ENCODE measurements around the gene ARMC8. TPM values are rescaled to one million over a fixed set of nuclear protein-coding genes. Genes with fewer than 3 reads are reported as not detected.
A peak's percentile ranks its signal among the peaks of the same experiment; 100 is the strongest.

Gene ARMC8
- total RNA-seq, 1 donor from 2014 or later, result 33.2 TPM

DNA sequence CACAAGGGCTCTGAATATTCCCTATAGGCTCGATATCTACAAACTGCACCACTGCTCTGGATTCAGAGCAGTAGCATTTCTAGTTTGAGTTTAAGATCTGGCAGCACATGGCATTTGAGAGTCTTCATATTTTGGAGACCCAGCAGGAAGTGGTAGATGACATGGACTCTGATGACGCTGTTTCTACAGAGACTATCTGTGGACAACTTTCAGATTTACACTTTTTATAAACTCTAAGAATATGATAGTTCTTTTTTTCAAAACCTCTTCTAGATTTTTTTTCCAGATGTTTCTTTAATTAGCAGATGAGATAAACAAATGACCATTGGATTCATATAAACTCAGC lies 35.8 kb downstream of the ARMC8 start:
- peaks cover 28% of the 10 kb centered on the region for H3K4me1 Mint-ChIP-seq (ENCODE audit: low read depth, unreplicated experiment)

DNA sequence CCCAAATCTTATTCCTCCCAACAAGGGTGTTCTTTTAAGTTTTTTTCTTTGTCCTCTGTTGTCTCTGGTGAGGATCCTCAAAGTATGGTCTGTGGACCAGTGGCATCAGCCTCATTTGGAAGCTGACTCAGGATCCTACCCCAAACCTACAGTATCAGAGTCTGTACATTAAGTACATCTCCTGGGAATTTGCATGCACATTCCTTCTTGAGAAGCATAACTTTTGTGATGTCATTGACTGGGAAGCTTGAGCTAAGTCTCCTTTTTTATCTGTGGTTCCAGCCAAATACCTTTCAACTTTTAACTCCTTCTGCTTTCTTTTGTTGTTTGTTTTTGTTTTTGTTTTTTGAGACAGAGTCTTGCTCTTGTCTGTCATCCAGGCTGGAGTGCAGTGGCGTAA lies 40.5 kb downstream of the ARMC8 start:
- TF ChIP-seq, protein P1, sequence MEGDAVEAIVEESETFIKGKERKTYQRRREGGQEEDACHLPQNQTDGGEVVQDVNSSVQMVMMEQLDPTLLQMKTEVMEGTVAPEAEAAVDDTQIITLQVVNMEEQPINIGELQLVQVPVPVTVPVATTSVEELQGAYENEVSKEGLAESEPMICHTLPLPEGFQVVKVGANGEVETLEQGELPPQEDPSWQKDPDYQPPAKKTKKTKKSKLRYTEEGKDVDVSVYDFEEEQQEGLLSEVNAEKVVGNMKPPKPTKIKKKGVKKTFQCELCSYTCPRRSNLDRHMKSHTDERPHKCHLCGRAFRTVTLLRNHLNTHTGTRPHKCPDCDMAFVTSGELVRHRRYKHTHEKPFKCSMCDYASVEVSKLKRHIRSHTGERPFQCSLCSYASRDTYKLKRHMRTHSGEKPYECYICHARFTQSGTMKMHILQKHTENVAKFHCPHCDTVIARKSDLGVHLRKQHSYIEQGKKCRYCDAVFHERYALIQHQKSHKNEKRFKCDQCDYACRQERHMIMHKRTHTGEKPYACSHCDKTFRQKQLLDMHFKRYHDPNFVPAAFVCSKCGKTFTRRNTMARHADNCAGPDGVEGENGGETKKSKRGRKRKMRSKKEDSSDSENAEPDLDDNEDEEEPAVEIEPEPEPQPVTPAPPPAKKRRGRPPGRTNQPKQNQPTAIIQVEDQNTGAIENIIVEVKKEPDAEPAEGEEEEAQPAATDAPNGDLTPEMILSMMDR (IDR thresholded peaks at IDR 0.05; ENCODE audit: insufficient read depth, low read depth, low read length), result no peak
- no peak for TF ChIP-seq EZH2 (IDR thresholded peaks at IDR 0.05; ENCODE audit: insufficient read depth, low read length)
- Histone ChIP-seq H2AFZ (ENCODE audit: low read depth, low read length) (no peak overlapping the region), H3K79me2 (ENCODE audit: insufficient read depth, low read length) (no peaks in the 10 kb centered on the region), H3K4me2 (ENCODE audit: low read length) (peak overlapping the region; percentile 17), H3K27me3 (ENCODE audit: insufficient read depth, low read length) (no peaks in the 10 kb centered on the region), H3K9ac (ENCODE audit: low read length) (peak overlapping the region; percentile 25), H3K36me3 (ENCODE audit: insufficient read depth, low read length) (peaks cover 17% of the 10 kb centered on the region), H3K4me3 (ENCODE audit: insufficient read depth, low read depth, low read length) (no peak overlapping the region), H3K9me3 (ENCODE audit: insufficient read depth, low read depth, low read length) (no peaks in the 10 kb centered on the region), H3K27ac (ENCODE audit: low read depth, low read length) (peak overlapping the region; percentile 51), H4K20me1 (ENCODE audit: insufficient read depth, low read length) (no peaks in the 10 kb centered on the region), H3K4me1 (ENCODE audit: insufficient read depth, low read length) (peaks cover 12% of the 10 kb centered on the region)
- Mint-ChIP-seq H3K36me3 (ENCODE audit: low read depth, unreplicated experiment) (peaks cover 35% of the 10 kb centered on the region), H3K4me1 (ENCODE audit: low read depth, unreplicated experiment) (peaks cover 26% of the 10 kb centered on the region), H3K27me3 (ENCODE audit: low read depth, unreplicated experiment) (no peaks in the 10 kb centered on the region), H3K4me3 (ENCODE audit: unreplicated experiment) (no peak overlapping the region), H3K27ac (ENCODE audit: unreplicated experiment) (peak overlapping the region; percentile 96), H3K9me3 (ENCODE audit: unreplicated experiment) (no peaks in the 10 kb centered on the region)
- FAIRE-seq (no peak), DNase-seq (ENCODE audit: low read depth) (peak; percentile 69)

More for the DNA sequence above, 35.8 kb downstream of the ARMC8 start:
- FAIRE-seq (no peak), DNase-seq (ENCODE audit: low read depth) (no peak)
- Histone ChIP-seq H4K20me1 (ENCODE audit: insufficient read depth, low read length) (peaks cover 28% of the 10 kb centered on the region), H3K4me1 (ENCODE audit: insufficient read depth, low read length) (peaks cover 6% of the 10 kb centered on the region), H3K79me2 (ENCODE audit: insufficient read depth, low read length) (peaks cover 27% of the 10 kb centered on the region), H3K4me2 (ENCODE audit: low read length) (no peak overlapping the region), H3K4me3 (ENCODE audit: insufficient read depth, low read depth, low read length) (no peak overlapping the region), H3K27ac (ENCODE audit: low read depth, low read length) (no peak overlapping the region), H3K9ac (ENCODE audit: low read length) (no peak overlapping the region), H2AFZ (ENCODE audit: low read depth, low read length) (no peak overlapping the region), H3K9me3 (ENCODE audit: insufficient read depth, low read depth, low read length) (no peaks in the 10 kb centered on the region), H3K27me3 (ENCODE audit: insufficient read depth, low read length) (no peaks in the 10 kb centered on the region), H3K36me3 (ENCODE audit: insufficient read depth, low read length) (peaks cover 15% of the 10 kb centered on the region)
- TF ChIP-seq EZH2 (IDR thresholded peaks at IDR 0.05; ENCODE audit: insufficient read depth, low read length), result no peak
- TF ChIP-seq, protein P1 (IDR thresholded peaks at IDR 0.05; ENCODE audit: insufficient read depth, low read depth, low read length), result no peak
- H3K36me3 Mint-ChIP-seq (ENCODE audit: low read depth, unreplicated experiment), result peaks cover 25% of the 10 kb centered on the region
- H3K9me3 Mint-ChIP-seq (ENCODE audit: unreplicated experiment), result no peaks in the 10 kb centered on the region
- no peak overlapping the region for H3K27ac Mint-ChIP-seq (ENCODE audit: unreplicated experiment)
- H3K4me3 Mint-ChIP-seq (ENCODE audit: unreplicated experiment), result no peak overlapping the region
- no peaks in the 10 kb centered on the region for H3K27me3 Mint-ChIP-seq (ENCODE audit: low read depth, unreplicated experiment)

DNA sequence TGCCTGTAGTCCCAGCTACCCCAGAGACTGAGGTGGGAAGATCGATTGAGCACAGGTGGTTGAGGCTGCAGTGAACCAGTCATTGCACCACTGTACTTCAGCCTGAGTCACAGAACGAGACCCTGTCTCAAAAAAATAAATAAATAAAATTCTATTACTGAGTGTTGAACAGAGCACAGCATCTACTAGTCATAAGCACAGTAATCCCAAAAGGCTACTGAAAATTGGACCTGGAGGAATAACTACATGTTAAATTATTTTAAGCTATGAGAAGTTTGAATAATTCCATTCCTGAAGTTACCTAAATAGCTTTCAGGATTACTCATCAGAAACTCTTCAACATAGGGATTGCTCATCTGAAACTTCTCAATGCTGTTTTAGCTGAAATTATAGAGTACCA lies 43.4 kb downstream of the ARMC8 start:
- peaks cover 19% of the 10 kb centered on the region for H3K36me3 Mint-ChIP-seq (ENCODE audit: low read depth, unreplicated experiment)
- DNase-seq (ENCODE audit: low read depth) (peak; percentile 50), FAIRE-seq (no peak)
- Histone ChIP-seq H2AFZ (ENCODE audit: low read depth, low read length) (no peak overlapping the region), H3K4me3 (ENCODE audit: insufficient read depth, low read depth, low read length) (no peak overlapping the region), H3K9ac (ENCODE audit: low read length) (no peak overlapping the region), H3K27ac (ENCODE audit: low read depth, low read length) (no peak overlapping the region), H3K79me2 (ENCODE audit: insufficient read depth, low read length) (no peaks in the 10 kb centered on the region), H3K36me3 (ENCODE audit: insufficient read depth, low read length) (peaks cover 9% of the 10 kb centered on the region), H3K4me2 (ENCODE audit: low read length) (no peak overlapping the region), H3K4me1 (ENCODE audit: insufficient read depth, low read length) (peaks cover 23% of the 10 kb centered on the region), H3K9me3 (ENCODE audit: insufficient read depth, low read depth, low read length) (no peaks in the 10 kb centered on the region), H3K27me3 (ENCODE audit: insufficient read depth, low read length) (no peaks in the 10 kb centered on the region), H4K20me1 (ENCODE audit: insufficient read depth, low read length) (peaks cover 8% of the 10 kb centered on the region)
- TF ChIP-seq, protein P1 (IDR thresholded peaks at IDR 0.05; ENCODE audit: insufficient read depth, low read depth, low read length), result no peak
- TF ChIP-seq EZH2 (IDR thresholded peaks at IDR 0.05; ENCODE audit: insufficient read depth, low read length), result no peak
- peaks cover 30% of the 10 kb centered on the region for H3K4me1 Mint-ChIP-seq (ENCODE audit: low read depth, unreplicated experiment)
- H3K27ac Mint-ChIP-seq (ENCODE audit: unreplicated experiment), result peak overlapping the region; percentile 77
- no peaks in the 10 kb centered on the region for H3K27me3 Mint-ChIP-seq (ENCODE audit: low read depth, unreplicated experiment)
- no peaks in the 10 kb centered on the region for H3K9me3 Mint-ChIP-seq (ENCODE audit: unreplicated experiment)
- no peak overlapping the region for H3K4me3 Mint-ChIP-seq (ENCODE audit: unreplicated experiment)
